OCI-LY1 (cell line): ENCODE measurements around the gene ASB6.

Experiments used
- EZH2 ChIP-seq: fragments of 200-600 bp; sonication (generic), shearing (Covaris generic); IDR thresholded peaks from 2 replicates; pipeline ENCODE4 v1.8.0; 2017; ENCODE audit warnings: borderline replicate concordance, mixed run types, mild to moderate bottlenecking, antibody characterized with exemption, low read length, moderate library complexity, mixed read lengths
- TF ChIP-seq, protein P1 (sequence below): fragments of 200-600 bp; sonication (generic), shearing (Covaris generic); IDR thresholded peaks from 2 replicates; pipeline ENCODE4 v1.5.1; 2017; ENCODE audit warnings: mild to moderate bottlenecking, antibody characterized with exemption, low read length, moderate library complexity, mixed read lengths

GRCh38 chr9:129632460-129632859 lies 9.5 kb downstream of the ASB6 start:
- TF ChIP-seq, protein P1, sequence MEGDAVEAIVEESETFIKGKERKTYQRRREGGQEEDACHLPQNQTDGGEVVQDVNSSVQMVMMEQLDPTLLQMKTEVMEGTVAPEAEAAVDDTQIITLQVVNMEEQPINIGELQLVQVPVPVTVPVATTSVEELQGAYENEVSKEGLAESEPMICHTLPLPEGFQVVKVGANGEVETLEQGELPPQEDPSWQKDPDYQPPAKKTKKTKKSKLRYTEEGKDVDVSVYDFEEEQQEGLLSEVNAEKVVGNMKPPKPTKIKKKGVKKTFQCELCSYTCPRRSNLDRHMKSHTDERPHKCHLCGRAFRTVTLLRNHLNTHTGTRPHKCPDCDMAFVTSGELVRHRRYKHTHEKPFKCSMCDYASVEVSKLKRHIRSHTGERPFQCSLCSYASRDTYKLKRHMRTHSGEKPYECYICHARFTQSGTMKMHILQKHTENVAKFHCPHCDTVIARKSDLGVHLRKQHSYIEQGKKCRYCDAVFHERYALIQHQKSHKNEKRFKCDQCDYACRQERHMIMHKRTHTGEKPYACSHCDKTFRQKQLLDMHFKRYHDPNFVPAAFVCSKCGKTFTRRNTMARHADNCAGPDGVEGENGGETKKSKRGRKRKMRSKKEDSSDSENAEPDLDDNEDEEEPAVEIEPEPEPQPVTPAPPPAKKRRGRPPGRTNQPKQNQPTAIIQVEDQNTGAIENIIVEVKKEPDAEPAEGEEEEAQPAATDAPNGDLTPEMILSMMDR = no peak
- TF ChIP-seq EZH2 = no peak
